Articular chondrocyte of knee joint (primary cell): ENCODE results near the gene TMEM156. TPM values are rescaled to one million over a fixed set of nuclear protein-coding genes. Genes with fewer than 3 reads are reported as not detected.

ENCODE experiments used
- total RNA-seq: library from RNA; depleted of rRNA; stranded (reverse); fragments of >200 nt; gene quantifications from 2 replicates; pipeline ENCODE4 v1.2.3, GENCODE V29; 2012

The TMEM156 gene
- total RNA-seq: not detected in 2 replicates

GRCh38 chr4:39032218-39033085 is at the start of gene TMEM156:
Gene TMEM156 (minus strand): TSS chr4:39032409. CDS start chr4:39032313, 96 bp downstream.

DNA sequence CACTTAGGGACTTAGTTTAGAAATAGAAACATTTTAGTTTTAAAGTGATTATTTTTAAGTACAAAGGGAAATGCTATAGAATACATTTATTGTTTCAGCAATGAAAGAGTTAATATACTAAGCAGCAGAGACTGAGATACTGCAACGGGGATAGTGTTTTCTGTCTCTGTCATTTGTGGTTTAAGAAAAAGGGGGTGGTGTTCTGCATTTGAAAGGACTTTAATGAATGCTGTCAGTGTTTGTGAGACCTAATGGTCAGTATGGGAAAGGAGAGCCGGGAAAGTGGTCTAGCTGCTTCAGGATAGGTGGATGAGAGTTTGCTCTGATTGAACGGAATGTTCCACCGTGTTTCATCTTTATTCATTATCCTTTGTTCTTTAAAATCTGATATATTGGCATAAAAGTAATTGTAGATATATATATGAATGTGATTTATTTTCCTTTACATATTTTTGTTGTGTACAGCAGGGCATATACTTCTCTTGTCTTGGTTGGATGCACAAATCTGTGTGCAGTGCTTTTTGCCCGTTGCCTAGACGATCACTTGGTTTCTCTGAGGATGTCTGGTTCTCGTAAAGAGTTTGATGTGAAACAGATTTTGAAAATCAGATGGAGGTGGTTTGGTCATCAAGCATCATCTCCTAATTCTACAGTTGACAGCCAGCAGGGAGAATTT is 30.0 kb upstream of the TMEM156 start, which contains the start of gene KLHL5:
Gene KLHL5, plus strand, starts transcription at position 139 of the 676 bp plus-strand sequence. Its CDS starts 421 bp downstream, at position 560.

Other genes starting within 250 kb of the TMEM156 start
- gene TLR10, start 249.4 kb downstream of the TMEM156 start, total RNA-seq: not detected in 2 replicates
- gene TLR1, start 227.6 kb downstream of the TMEM156 start, total RNA-seq: 3.0 and 8.4 TPM in 2 replicates
- gene TLR6, start 175.6 kb downstream of the TMEM156 start, total RNA-seq: 5.7 and 6.1 TPM in 2 replicates
- gene FAM114A1, start 164.6 kb downstream of the TMEM156 start, total RNA-seq: 387 and 432 TPM in 2 replicates
- gene KLHL5, start 29.8 kb upstream of the TMEM156 start, total RNA-seq: 51.9 and 60.7 TPM in 2 replicates
- gene WDR19, start 150.1 kb upstream of the TMEM156 start, total RNA-seq: 48.8 and 49.1 TPM in 2 replicates